NK-92 (cell line): ENCODE results near the gene DDI2.

Source experiments
- DNase-seq: peaks from one replicate; lab custom pipeline; 2025; ENCODE audit not compliant: unreplicated experiment; lab: John Stamatoyannopoulos, UW

Gene DDI2

DNA sequence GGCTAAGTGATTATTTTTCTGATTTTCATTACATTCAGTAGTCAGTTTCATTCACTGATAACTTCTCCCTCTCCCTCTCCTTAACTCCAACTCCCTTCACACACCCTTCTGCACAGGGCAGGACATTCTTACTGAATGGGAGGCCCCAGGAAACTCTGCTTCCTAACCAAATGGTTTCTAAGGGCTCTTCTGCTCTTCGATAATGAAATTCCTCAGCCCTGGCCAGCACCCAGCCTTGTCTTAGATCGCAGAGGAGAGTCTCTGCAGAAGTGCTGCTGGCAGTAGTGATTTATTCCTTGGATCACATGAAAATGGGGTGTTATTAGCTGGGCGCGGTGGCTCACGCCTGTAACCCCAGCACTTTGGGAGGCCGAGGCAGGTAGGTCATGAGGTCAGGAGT lies 83.2 kb downstream of the DDI2 start:
- DNase-seq = no peak

DNA sequence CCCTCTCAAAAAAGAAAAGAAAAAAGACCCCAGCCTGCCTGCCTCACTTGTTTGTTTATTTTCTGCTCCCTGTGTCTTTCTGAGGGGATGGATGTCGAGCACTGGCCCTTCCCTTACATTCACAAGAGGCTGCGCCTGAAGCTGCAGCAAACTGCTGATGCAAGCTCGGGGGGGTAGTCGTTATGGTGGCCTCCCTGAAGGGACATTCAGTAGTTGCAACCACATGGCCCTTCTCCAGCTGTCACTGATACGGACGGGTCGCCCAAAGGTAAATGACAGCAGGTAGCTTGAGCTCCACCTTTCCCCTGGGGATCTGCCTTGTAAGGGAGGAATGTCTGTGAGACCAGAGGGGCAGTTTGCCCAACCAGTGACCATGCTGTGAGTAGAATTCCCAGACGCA lies 84.5 kb downstream of the DDI2 start:
- no peak for DNase-seq

DNA sequence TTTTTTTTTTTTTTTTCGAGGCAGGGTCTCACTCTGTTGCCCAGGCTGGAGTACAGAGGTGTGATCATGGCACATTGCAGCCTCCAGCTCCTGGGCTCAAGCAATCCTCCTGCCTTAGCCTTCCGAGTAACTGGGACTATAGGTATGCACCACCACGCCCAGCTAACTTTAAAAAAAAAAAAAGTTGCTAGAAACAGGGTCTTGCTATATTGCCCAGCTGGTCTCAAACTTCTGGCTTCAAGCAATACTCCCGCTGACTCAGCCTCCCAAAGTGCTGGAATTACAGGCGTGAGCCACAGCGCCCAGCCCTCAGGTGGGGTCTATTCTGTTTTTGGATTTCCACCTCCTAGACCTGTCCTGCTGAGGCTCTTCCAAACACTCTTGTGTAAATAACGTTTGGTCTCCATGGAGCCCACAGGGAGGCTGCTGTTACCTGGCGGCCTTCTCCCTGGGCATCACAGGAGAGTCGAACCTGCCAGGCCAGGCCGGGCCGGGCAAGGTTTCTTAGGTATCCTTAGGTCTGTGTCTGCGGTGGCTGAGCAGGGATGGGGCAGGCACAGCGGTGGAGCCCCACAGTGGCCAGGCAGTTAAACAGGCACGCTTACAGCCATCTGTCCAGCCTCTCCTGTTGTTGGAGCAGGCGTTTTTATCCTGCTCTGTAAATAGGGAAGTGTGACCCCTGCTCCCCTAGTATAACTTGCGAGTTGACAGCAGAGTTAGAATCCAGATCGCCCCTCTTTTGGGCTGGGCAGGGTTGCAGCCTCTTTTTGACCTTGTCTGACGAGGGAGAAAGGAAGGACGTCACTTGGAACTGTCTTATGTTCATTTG lies 85.7 kb downstream of the DDI2 start:
- no peak for DNase-seq

DNA sequence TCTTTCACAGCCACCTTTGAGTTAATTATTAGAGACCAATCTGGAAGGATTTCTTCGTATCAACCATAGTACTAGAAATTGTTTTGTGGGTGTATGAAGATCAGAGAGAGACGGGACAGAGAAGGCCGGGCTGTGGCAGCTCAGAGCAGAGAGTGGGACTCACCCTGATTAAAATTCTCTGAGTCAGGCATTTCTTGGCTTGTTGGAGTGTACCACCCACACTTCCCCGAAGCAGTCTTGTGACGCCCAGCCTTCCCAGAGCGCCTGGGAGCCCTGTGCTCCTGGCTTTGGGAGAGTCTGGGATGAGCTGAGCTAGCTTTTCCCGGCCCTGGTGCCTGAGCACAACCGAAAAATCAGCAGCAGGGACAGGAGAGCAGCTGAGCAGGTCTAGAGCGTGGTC lies 86.3 kb downstream of the DDI2 start:
- no peak for DNase-seq

DNA sequence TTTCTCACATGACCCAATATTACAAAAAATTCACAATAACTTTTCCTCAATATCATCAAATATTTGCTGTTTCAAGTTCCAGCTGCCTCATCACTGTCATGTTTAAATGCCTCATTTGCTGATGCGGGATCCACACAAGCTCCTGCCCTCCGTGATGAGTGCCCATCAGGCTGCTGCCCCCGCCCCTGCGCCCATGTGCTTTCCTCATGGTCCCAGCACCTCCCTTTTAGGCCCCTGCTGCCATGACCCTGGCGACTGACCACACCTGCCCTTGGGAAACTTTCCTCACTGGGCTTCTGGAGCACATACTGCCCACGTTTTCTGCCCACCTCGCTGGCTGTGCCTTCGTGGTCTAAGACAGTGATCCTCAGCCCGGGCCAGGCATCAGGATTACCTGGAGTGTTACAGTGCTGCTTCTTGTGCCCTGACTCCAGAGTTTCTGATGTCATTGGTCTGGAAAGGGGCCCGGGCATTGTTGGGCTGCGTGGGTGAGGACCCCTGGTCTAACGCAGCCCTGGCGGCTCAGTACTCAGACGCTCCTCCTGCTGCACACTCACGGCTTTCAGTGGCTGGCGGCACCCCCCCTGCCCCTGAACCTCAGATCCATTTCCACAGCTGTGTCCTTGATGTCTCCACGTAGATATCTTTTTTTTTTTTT lies 87.4 kb downstream of the DDI2 start:
- no peak for DNase-seq

DNA sequence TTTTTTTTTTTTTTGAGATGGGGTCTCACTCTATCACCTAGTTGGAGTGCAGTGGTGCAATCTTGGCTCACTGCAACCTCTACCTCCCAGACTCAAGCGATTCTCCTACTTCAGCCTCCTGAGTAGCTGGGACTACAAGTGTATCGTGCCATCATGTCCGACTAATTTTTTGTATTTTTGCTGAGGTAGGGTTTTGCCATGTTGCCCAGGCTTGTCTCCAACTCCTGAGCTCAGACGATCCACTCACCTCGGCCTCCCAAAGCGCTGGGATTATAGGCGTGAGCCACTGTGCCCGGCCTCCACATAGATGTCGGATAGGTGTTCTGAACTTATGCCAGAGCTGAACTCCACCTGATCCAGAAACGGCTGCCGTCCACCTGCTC lies 87.9 kb downstream of the DDI2 start:
- no peak for DNase-seq

DNA sequence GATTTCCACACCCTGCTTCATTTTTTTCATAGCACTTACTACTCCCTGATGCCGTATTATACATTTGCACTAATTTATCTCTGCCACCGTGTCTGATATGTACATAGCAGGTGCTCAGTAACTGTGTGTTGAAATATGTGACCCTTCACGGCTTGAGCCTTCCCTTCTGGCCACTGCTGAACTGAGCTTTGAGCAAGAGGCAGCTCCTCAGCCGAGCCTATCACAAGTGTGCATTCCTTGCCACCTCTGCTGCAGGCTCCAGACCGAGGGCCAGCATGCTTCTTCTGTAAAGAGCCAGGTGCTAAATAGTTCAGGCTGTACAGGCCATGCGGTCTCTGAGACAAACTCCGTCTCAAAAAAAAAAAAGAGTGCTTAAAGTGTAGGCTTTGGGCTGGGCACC lies 89.5 kb downstream of the DDI2 start:
- DNase-seq = no peak

DNA sequence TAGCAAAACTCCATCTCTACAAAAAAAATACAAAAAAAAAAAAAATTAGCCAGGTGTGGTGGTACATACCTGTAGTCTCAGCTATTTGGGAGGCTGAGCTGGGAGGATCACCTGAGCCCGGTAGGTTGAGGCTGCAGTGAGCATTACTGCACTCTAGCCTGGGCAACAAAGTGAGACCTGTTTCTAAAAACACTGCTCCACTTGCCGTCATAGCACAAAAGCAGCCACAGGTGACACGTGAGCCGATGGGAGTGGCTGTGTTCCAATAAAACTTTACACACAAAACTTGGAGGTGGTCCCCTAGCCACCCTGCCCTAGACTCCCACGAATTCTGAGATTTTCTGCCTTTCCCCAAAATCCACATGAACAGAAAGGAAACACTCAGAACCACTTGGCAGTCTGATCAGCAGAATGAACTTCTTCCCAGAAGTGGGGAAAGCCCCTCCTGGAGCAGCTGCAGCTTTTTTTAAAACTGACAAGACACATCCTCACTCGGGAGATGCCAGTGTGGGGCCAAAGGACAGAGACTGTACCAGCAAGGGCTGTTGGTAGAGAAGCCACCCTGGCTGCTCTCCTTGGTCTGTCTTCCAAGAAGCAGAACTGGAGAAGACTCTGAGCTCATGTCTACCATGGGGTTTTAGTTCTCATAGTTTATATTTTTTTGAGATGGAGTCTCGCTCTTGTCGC lies 90.1 kb downstream of the DDI2 start:
- no peak for DNase-seq

DNA sequence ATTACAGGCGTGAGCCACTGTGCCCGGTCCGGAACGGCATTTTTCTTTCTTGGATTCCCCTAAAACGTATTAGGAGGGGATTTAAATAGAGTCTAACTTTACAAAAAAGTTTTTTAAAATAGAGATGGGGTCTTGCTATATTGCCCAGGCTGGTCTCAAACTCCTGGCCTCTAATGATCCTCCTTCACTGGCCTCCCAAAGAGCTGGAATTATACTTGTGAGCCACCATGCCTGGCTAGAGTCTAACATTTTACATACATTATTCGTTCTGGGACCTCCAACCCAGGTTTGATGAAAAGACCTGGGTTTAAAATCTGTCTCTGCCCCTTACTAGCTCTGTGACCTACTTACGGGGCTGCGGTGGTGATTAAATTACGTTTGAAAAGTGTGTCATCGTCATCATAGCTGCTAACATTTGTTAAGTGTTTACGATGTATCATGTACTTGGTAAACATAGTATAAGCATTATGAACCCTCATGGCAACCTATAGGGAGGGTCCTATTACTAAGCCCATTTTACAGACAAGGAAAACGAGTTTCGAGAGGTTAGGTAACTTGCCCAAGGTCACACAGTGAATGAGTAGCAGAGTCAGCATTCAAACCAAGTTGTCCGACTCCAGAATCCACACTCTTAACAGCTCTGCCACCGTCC lies 91.4 kb downstream of the DDI2 start:
- no peak for DNase-seq

DNA sequence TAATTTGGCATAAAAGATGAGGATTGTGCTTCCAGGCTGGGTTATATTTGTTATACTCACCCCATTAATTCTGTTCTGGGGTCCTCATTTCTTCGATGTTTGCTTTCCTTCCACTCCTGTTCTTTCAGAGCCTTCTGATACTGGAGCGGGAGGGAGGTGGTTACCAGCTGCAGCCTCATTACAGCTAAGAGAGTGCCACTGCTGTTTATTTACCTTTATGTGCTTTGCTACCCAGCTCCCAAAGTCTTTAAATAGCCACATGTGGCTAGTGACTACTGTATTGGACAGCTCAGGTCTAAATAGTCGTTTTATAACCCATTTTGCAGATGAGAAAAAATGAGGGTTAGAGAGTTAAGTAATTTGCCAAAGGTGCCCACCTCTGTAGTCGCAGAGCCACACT lies 92.0 kb downstream of the DDI2 start:
- no peak for DNase-seq

DNA sequence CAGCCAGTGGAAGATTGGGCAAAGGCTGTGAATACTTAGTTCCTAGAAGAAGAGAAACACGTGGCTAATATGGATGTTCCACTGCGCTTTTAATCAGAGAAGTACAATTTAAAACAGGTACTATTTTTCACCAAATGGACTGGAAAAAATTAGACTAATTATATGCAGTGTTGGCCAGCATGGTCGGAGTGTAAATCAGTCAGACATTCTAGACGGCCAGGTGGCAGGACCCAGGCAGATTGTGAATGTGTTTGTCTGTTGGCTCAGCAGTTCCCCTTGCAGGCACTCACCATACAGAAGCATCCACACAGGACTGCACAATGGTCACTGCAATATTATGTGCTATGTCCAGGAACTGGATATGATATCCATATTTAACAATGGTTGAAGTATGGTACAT lies 94.9 kb downstream of the DDI2 start:
- DNase-seq = no peak

DNA sequence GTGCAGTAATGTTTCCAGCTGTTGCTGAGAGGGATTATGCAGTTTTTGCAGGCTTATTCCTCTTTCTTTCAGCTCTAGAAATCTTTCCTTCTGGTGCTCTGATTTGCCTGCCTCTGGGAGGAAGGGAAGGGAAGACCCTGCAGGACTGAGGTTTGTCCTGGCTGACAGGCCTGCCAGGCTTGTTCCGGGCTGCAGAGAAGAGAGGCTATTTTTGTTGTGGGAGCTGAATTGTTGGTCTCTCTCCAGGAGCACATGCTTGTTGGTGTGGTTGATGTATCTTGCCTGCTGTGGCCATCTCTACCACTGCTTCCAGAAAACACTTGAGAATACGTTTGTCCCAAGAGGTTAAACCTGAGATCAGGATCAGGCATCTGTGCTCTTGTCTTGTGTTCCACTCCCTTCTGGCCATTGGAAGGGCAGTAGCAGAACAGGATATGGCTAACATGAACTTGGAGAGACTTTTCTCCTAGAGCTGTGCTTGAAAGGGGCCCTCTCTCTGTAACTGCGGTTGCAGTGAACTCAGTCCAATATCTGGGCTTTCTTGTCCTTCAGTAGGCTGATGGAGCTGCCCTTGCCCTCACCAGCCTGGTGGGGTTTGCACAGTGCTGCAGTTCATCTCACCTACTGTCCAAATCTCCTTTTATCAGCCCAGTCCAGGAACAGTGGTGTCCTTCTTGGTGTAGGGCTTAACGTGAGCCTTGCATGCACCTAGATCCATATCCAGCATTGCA lies 97.3 kb downstream of the DDI2 start:
- no peak for DNase-seq

DNA sequence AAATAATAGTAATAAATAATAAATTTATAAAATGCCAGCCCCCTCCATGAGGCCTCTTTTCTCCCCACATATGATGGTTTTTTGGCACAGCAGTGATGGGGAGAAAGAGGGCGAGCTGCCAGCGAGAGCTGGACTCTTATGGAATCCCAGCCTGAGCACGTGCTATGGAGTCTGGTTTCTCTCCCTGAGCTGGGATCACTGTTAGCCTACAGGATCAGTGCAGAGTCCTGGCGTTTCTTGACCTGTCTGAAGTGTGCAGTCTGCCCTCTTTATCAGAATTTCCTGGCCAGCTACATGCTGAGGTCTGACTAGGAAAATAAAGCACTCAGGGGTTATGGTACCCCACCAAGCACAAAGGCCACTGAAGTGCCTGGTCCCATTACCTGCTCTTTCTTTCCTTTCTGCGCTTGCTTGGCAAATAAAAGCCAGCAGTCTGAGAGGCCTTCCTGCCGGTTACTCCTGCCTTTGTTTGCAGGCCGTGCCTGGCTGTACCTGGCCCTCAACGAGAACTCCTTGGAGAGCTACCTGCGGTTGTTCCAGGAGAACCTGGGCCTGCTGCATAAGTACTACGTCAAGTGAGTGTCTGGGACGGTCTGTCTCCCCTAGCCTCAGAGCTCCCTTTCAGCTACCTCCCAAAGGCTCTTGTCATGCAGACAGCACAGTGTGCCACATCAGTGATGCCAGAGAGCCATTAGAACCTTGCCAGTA lies 100.3 kb downstream of the DDI2 start:
- no peak for DNase-seq

DNA sequence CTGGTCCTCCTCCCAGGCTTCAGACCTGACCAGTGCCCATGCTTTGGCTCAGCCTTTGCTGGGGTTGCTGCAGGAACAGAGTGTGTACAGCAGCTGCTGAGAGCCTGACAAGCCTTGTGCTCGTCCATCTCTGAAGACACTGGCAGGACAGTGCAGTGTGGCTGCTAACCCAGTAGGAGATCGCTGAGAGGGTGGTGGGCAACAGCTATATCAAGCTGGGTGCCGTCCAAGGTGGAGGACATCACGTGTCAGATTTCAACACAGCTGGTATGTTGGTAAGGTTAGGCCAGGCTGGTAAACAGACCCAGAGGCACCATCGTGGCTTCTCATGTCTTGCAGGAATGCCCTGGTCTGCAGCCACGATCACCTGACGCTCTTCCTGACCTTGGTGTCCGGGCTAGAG lies 100.9 kb downstream of the DDI2 start:
- DNase-seq = no peak
